ENCODE measurements around the gene COPS6. TPM values are rescaled to one million over a fixed set of nuclear protein-coding genes. Genes with fewer than 3 reads are reported as not detected.

Gene COPS6
- total RNA-seq, 1 donor from 2014 or later = 120 TPM

GRCh38 chr7:100079024-100079560 lies 9.7 kb upstream of the COPS6 start:
- Mint-ChIP-seq H3K9me3 (peaks cover 14% of the 10 kb centered on the region), H3K4me3 (peak overlapping the region; percentile 97), H3K27ac (peak overlapping the region; percentile 65), H3K4me1 (ENCODE audit: unreplicated experiment) (peaks cover 20% of the 10 kb centered on the region), H3K36me3 (peaks cover 54% of the 10 kb centered on the region), H3K27me3 (no peaks in the 10 kb centered on the region)
- no peak for DNase-seq (ENCODE audit: extremely low spot score, unreplicated experiment)
- TF ChIP-seq, protein P1, sequence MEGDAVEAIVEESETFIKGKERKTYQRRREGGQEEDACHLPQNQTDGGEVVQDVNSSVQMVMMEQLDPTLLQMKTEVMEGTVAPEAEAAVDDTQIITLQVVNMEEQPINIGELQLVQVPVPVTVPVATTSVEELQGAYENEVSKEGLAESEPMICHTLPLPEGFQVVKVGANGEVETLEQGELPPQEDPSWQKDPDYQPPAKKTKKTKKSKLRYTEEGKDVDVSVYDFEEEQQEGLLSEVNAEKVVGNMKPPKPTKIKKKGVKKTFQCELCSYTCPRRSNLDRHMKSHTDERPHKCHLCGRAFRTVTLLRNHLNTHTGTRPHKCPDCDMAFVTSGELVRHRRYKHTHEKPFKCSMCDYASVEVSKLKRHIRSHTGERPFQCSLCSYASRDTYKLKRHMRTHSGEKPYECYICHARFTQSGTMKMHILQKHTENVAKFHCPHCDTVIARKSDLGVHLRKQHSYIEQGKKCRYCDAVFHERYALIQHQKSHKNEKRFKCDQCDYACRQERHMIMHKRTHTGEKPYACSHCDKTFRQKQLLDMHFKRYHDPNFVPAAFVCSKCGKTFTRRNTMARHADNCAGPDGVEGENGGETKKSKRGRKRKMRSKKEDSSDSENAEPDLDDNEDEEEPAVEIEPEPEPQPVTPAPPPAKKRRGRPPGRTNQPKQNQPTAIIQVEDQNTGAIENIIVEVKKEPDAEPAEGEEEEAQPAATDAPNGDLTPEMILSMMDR (conservative IDR thresholded peaks at IDR 0.05) = no peak

DNA sequence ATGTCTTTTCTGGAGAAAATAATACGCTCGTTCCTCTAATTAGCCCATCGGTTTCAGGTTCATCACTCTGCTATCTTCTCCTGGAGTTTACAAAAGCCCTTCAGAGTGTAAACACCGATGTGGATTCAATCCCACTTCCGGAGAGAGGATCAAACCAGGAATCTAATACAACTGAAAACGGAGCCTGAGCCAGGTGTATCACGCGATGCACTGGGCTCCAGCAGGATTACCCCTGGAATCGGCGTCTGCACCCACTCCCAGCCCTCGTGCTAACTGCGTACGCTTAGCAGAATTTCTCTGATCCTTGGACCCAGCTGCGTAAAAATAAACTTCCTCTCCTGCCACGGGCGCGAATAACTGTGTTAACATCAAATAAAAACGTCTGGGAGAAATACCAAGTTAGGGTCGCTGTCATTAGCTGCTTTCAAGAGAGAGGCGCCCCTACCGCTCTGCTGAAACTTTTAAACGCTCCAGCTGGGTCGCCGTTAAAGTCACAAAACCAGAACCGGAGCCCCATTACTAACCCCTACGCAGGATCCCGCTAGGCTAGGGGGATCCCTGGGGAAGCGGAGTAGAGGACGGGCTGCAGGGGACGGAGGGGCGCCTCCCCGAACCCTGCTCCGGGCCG lies 7.7 kb upstream of the COPS6 start:
- TF ChIP-seq, protein P1 (conservative IDR thresholded peaks at IDR 0.05) = no peak
- no peak for DNase-seq (ENCODE audit: extremely low spot score, unreplicated experiment)
- peak overlapping the region; percentile 90 for H3K27ac Mint-ChIP-seq
- peaks cover 35% of the 10 kb centered on the region for H3K36me3 Mint-ChIP-seq
- H3K4me1 Mint-ChIP-seq (ENCODE audit: unreplicated experiment) = peaks cover 20% of the 10 kb centered on the region
- no peaks in the 10 kb centered on the region for H3K27me3 Mint-ChIP-seq
- H3K9me3 Mint-ChIP-seq = peaks cover 9% of the 10 kb centered on the region
- peak overlapping the region; percentile 97 for H3K4me3 Mint-ChIP-seq

DNA sequence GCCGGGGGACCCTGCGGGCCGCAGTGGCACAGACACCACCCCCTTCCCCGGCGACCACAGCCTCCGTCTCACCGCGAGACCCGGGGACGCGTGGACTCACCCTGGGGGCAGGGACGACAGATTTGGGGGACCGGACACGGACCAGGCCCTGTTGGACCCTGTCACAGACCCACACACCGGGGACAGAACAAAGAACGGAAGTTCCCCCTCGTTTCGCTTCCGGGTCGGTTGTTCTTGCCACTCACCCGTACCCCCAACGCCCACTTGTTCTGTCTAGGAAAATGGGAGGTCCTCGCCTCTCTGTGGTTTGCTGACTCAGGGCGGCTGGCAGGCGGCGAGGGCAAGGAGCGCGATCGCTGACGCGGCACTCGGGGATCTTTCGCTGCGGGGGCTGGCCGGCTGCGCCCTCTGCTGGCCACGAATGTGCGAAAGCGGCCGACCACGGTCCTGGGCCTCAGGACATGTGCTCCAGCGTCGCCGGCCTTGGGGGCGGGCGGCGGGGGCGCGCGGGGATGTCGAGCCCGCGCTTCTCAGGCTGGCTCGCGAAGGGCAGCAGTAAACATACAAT lies 7.2 kb upstream of the COPS6 start, which contains the start of gene ZNF3:
ZNF3 (minus strand) TSS at position 189 of the 568 bp plus-strand sequence. CDS start 4,366 bp downstream, outside the sequence.
- Mint-ChIP-seq H3K27ac (peak within 1 kb of the TSS; percentile 90), H3K9me3 (peaks cover 9% of the 10 kb centered on the region), H3K4me1 (ENCODE audit: unreplicated experiment) (peaks cover 20% of the 10 kb centered on the region), H3K36me3 (peaks cover 29% of the 10 kb centered on the region), H3K4me3 (peak within 1 kb of the TSS; percentile 97), H3K27me3 (no peaks in the 10 kb centered on the region)
- TF ChIP-seq, protein P1 (conservative IDR thresholded peaks at IDR 0.05) = peak; percentile 98
- peak; percentile 99 for DNase-seq (ENCODE audit: extremely low spot score, unreplicated experiment)

- Mint-ChIP-seq H3K36me3 (peaks cover 22% of the 10 kb centered on the region), H3K4me3 (peak overlapping the region; percentile 97), H3K4me1 (ENCODE audit: unreplicated experiment) (peaks cover 24% of the 10 kb centered on the region), H3K27ac (peak overlapping the region; percentile 90), H3K27me3 (no peaks in the 10 kb centered on the region), H3K9me3 (peaks cover 4% of the 10 kb centered on the region)
- no peak for DNase-seq (ENCODE audit: extremely low spot score, unreplicated experiment)
- TF ChIP-seq, protein P1 (conservative IDR thresholded peaks at IDR 0.05) = no peak
Observed at GRCh38 chr7:100082978-100083377, 5.8 kb upstream of the COPS6 start.

DNA sequence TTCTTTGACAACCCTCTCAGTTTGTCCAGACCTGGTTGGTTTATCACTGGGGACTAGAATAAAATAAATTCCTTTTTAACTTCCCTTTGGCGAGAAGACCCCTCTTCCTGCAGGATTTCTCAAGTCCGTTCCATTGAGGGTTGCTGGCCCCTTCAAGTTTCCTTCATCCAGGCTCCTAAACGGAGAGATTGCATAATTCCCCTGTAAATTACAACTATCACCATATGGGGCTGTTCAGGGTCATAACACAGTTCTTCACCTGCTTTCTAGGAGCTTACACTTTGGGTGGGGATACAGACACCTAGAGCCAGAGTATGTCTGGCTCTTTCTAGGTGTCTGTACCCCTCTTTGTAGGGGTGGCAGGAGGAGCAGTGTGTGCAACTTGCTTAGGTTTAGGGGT lies 3.3 kb upstream of the COPS6 start:
- Mint-ChIP-seq H3K4me3 (no peak overlapping the region), H3K27ac (no peak overlapping the region), H3K9me3 (peaks cover 4% of the 10 kb centered on the region), H3K27me3 (no peaks in the 10 kb centered on the region), H3K36me3 (peaks cover 9% of the 10 kb centered on the region), H3K4me1 (ENCODE audit: unreplicated experiment) (peaks cover 23% of the 10 kb centered on the region)
- no peak for DNase-seq (ENCODE audit: extremely low spot score, unreplicated experiment)
- TF ChIP-seq, protein P1 (conservative IDR thresholded peaks at IDR 0.05) = no peak

Data from type B pancreatic cell (in vitro differentiated cells).